HL-60/S4 treated with retinoic acid at 250 ng/mL for 4 days and 3 days (cell line): Measurements from ENCODE around the gene COL23A1.
"Not testable (repeated sequence)": the region's sequence is repeated elsewhere in the genome, so short reads cannot be mapped to it uniquely, and the experiment has no call there.

Experiments used
- in situ Hi-C: fragments of 300-500 bp; cut with MboI; formaldehyde crosslinking; loops from 2 replicates; pipeline ENCODE4 v1.7.0; 2022; ENCODE audit warnings: low sequenced_read_pairs

Gene COL23A1

GRCh38 chr5:178253632-178254031, 336.6 kb downstream of the COL23A1 start:
- in situ Hi-C loops, result not testable (repeated sequence)

- in situ Hi-C loops, result no loop called here
These were observed 337.9 kb downstream of the COL23A1 start for GRCh38 chr5:178252258-178252657.

GRCh38 chr5:178250263-178250662, 339.9 kb downstream of the COL23A1 start:
- in situ Hi-C loops, result no loop called here

- in situ Hi-C loops, result loop anchor here (25.0 kb wide), 1 partner anchor 1238 kb away; no protein-coding TSS in a partner anchor
These were observed 340.8 kb downstream of the COL23A1 start for GRCh38 chr5:178249191-178249989.

- in situ Hi-C loops, result loop anchor here (25.0 kb wide), 1 partner anchor 1239 kb away; no protein-coding TSS in a partner anchor
These were observed 341.4 kb downstream of the COL23A1 start for GRCh38 chr5:178248750-178249149.

GRCh38 chr5:178247481-178248456, 342.4 kb downstream of the COL23A1 start:
- in situ Hi-C loops, result loop anchor here (25.0 kb wide), 1 partner anchor 1240 kb away; no protein-coding TSS in a partner anchor

- in situ Hi-C loops, result loop anchor here (25.0 kb wide), 1 partner anchor 1241 kb away; no protein-coding TSS in a partner anchor
These were observed 343.4 kb downstream of the COL23A1 start for GRCh38 chr5:178246624-178247279.

GRCh38 chr5:178245389-178245788, 344.8 kb downstream of the COL23A1 start:
- in situ Hi-C loops, result loop anchor here (25.0 kb wide), 1 partner anchor 1242 kb away; no protein-coding TSS in a partner anchor

GRCh38 chr5:178244576-178244975, 345.6 kb downstream of the COL23A1 start:
- in situ Hi-C loops, result loop anchor here (25.0 kb wide), 1 partner anchor 1243 kb away; no protein-coding TSS in a partner anchor

- in situ Hi-C loops, result loop anchor here (25.0 kb wide), 1 partner anchor 1245 kb away; no protein-coding TSS in a partner anchor
These were observed 347.8 kb downstream of the COL23A1 start for GRCh38 chr5:178242416-178242815.

GRCh38 chr5:178241688-178242231, 348.4 kb downstream of the COL23A1 start:
- in situ Hi-C loops, result loop anchor here (25.0 kb wide), 1 partner anchor 1246 kb away; no protein-coding TSS in a partner anchor

GRCh38 chr5:178241231-178241663, 348.9 kb downstream of the COL23A1 start:
- in situ Hi-C loops, result loop anchor here (25.0 kb wide), 1 partner anchor 1246 kb away; no protein-coding TSS in a partner anchor

- in situ Hi-C loops, result loop anchor here (25.0 kb wide), 1 partner anchor 1247 kb away; no protein-coding TSS in a partner anchor
These were observed 349.4 kb downstream of the COL23A1 start for GRCh38 chr5:178240766-178241165.

- in situ Hi-C loops, result loop anchor here (25.0 kb wide), 1 partner anchor 1247 kb away; no protein-coding TSS in a partner anchor
These were observed 349.9 kb downstream of the COL23A1 start for GRCh38 chr5:178240341-178240741.

GRCh38 chr5:178239626-178240301, 350.4 kb downstream of the COL23A1 start:
- in situ Hi-C loops, result loop anchor here (25.0 kb wide), 1 partner anchor 1248 kb away; no protein-coding TSS in a partner anchor

GRCh38 chr5:178238711-178239592, 351.2 kb downstream of the COL23A1 start:
- in situ Hi-C loops, result loop anchor here (25.0 kb wide), 1 partner anchor 1248 kb away; no protein-coding TSS in a partner anchor

- in situ Hi-C loops, result loop anchor here (25.0 kb wide), 1 partner anchor 1249 kb away; no protein-coding TSS in a partner anchor
These were observed 351.9 kb downstream of the COL23A1 start for GRCh38 chr5:178238313-178238635.
